Right kidney (tissue), 9 donors: Measurements from ENCODE around the gene GPR42.

Experiments
- DNase-seq: peaks from one replicate; pipeline ENCODE4 v3.0.0-alpha.2; 2016
- long read RNA-seq, 8 donors: transcript quantifications; one replicate each; lab custom pipeline, GENCODE V29; 2026

The GPR42 gene
- long read RNA-seq, donor 1, result 0 reads
- long read RNA-seq, donor 2, result 0 reads
- long read RNA-seq, donor 3, partial matches to known transcripts, result 0 of 1 reads
- long read RNA-seq, donor 3, other reads (novel, unspliced or antisense), result 0 of 1 reads
- long read RNA-seq, donor 4, result 0 reads
- long read RNA-seq, donor 5, result 0 reads
- long read RNA-seq, donor 6, result 0 reads
- long read RNA-seq, donor 7, result 0 reads
- long read RNA-seq, donor 8, result 0 reads

DNA sequence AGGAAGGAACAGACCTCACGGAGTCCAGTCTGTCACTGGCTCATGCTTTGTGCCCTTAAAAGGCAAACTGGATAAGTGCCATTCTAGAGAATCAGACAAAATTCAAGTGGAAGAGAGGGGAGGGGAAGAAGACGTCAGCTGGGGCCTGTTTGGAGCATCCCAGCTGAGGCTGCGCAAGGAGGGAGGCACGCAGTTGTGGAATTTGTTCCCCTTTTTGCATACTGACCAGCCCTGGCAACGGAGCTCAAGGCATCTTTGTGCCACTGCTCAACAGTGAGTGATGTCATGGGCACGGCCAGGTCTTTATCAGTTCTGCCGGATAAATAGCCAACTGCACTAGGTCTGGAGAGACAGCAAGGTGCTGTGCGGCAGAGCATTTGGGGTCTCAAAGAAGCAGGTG lies at the start of gene GPR42:
Gene GPR42, plus strand, starts transcription at position 347 of the 400 bp plus-strand sequence. CDS start 292 bp downstream, outside the sequence.
- no peak for DNase-seq

GRCh38 chr19:35321291-35321690 lies 49.6 kb upstream of the GPR42 start:
- DNase-seq, result no peak

- no peak for DNase-seq
Measured at GRCh38 chr19:35322014-35322413, 48.9 kb upstream of the GPR42 start.

- DNase-seq, result no peak
Measured at GRCh38 chr19:35327642-35328041, 43.2 kb upstream of the GPR42 start.

DNA sequence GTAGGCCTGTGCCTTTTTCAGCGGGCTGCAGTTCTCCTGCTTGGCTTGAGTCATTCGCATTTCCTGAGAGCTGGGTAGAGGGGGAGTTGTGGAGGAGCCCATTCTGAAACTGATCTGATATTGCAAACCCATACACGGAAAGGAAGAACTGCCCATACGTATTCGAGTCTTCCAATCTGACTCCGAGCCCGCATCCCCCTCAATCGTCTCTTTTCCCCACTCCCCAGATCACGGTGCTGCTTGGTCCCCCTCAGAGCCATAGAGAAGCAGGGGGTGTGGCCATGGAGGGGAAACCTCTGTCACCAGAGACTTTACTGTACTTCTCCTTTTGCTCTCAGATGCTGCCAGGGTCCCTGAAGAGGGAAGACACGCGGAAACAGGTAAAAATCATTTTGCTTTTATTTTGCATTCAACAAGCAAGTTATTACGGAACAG lies 42.0 kb upstream of the GPR42 start, which contains the start of gene CD22:
Gene CD22, plus strand, starts transcription at position 337 of the 435 bp plus-strand sequence. CDS start 2,854 bp downstream, outside the sequence.
- no peak for DNase-seq

DNA sequence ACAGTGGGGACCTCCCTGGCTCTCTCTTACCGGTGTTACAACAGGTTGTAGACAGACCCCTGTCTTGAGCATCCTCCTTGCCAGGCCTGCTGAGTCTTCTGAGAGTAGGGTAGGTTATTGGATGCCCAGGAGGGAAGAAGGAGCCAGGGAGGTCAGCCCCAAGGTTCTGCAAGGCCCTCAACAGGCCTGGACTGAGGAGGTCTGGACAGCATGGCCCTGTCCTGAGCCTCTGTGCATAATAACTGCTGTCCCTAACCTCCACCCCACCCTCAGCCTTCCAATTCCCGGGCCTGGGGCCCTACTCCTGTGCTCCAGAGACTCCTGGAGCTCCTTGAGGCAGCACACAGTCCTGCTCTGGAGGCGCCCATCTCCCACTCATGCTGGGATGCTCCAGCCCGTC lies 41.5 kb upstream of the GPR42 start:
- DNase-seq, result no peak

- no peak for DNase-seq
Measured at GRCh38 chr19:35330475-35330874, 40.4 kb upstream of the GPR42 start.

GRCh38 chr19:35331551-35332214 lies 39.2 kb upstream of the GPR42 start:
- no peak for DNase-seq

DNA sequence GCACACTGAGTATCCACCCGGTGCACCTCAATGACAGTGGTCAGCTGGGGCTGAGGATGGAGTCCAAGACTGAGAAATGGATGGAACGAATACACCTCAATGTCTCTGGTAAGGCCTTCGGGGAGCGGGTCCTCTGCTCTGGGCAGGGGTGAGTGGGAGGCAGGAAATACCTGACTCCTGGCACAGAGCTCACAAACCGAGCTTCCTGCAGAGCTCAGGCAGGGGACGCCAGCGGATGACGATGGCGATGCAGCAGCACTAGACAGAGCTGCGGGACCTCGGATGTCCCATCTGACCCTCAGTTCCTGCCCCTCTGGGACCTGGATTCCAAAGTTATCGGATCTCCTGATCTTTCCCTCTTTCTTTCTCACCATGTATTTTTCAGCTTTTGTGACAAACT lies 38.1 kb upstream of the GPR42 start:
- no peak for DNase-seq

DNA sequence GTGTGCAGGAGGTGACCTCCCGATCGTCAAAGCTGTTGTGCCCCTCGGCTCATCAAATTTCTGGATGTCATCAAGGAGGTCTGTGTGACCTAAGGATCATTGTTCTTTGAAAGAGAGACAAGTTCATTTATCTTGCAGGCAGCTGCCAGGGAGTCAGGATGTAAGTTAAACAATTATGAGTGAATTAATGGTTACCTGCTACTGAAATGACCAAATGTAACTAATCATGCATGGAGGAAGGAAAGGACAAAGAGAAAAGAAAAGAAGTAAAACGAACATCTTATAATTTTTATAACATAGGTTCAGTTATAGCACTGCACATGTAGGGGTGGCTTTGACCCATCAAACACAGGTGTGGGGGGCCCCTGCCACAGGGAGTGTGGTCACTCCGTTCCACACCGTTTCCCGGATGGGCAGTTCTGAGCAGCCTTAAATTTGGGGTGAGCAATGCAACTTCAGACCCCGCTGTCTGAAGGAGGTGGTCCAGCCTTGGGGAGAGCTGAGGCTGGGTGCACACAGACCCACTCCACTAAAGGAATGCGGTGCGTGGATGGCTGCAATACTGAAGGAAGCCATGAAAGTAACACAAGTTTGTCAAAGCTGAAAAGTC lies 36.6 kb upstream of the GPR42 start:
- no peak for DNase-seq

- DNase-seq, result no peak
Measured at GRCh38 chr19:35336166-35336955, 34.5 kb upstream of the GPR42 start.

DNA sequence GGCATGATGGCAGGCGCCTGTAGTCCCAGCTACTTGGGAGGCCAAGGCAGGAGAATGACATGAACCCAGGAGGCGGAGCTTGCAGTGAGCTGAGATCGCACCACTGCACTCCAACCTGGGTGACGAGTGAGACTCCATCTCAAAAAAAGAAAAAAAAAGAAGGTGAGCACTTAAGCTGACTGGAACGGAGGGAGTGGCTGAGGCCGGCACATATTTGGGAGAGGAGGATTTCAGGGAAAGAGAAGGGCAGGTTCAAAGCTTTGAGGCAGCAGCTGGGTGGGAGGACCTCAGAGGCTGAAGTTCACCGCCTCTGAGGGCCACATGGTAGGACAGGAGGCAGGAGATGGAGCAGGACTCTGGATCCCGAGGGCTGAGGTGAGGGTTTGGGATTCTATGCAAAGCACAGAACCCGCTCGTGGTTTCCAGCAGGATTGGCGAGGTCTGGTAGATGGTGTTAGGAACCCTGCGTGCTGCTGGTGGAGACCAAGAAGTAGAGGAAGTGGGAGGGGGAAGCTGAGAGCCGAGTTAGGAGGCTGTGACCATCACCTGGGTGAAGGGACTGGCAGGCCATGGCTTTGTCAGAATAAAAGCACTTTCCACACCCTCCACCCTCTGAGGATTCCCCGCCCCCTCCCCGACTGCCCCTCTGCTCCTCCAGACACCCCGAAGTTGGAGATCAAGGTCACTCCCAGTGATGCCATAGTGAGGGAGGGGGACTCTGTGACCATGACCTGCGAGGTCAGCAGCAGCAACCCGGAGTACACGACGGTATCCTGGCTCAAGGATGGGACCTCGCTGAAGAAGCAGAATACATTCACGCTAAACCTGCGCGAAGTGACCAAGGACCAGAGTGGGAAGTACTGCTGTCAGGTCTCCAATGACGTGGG lies 33.5 kb upstream of the GPR42 start:
- DNase-seq, result no peak

GRCh38 chr19:35337984-35338296 lies 32.9 kb upstream of the GPR42 start:
- no peak for DNase-seq

GRCh38 chr19:35340431-35340830 lies 30.4 kb upstream of the GPR42 start:
- DNase-seq, result no peak

DNA sequence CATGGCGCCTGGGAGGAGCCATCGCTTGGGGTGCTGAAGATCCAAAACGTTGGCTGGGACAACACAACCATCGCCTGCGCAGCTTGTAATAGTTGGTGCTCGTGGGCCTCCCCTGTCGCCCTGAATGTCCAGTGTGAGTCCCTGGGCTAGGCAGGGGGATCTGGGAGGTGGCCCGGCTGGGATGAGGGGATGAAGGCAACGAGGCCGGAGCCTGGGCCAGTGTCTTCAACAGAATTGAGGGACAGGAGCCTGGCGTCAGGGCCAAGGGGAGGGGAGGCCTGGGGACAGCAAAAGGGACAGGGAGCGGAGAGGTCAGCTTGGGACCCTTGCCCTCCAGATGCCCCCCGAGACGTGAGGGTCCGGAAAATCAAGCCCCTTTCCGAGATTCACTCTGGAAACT lies 29.9 kb upstream of the GPR42 start:
- no peak for DNase-seq

- DNase-seq, result no peak
Measured at GRCh38 chr19:35341565-35342225, 29.2 kb upstream of the GPR42 start.

DNA sequence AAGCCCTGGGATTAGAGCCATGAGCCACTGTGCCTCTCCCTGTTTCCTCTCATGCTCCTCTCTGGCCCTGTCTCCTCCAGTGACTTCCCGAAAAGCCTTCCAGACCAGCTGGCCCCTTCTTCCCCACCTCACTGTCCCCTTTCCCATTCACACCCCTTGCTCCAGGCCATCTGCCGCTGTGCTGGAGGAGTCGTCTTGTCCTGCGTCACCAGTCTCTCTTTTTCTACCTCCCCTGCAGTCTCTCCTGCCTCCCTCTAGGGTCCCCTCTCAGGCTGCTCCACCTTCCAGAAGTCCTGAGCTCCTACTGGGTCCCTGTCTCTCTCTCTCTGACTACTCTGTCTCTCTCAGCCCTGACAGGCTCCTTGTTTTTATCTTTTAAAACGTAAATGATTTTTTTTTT lies 28.4 kb upstream of the GPR42 start:
- DNase-seq, result no peak

- DNase-seq, result no peak
Measured at GRCh38 chr19:35344511-35345031, 26.3 kb upstream of the GPR42 start.

GRCh38 chr19:35345671-35346111 lies 25.2 kb upstream of the GPR42 start:
- no peak for DNase-seq

DNA sequence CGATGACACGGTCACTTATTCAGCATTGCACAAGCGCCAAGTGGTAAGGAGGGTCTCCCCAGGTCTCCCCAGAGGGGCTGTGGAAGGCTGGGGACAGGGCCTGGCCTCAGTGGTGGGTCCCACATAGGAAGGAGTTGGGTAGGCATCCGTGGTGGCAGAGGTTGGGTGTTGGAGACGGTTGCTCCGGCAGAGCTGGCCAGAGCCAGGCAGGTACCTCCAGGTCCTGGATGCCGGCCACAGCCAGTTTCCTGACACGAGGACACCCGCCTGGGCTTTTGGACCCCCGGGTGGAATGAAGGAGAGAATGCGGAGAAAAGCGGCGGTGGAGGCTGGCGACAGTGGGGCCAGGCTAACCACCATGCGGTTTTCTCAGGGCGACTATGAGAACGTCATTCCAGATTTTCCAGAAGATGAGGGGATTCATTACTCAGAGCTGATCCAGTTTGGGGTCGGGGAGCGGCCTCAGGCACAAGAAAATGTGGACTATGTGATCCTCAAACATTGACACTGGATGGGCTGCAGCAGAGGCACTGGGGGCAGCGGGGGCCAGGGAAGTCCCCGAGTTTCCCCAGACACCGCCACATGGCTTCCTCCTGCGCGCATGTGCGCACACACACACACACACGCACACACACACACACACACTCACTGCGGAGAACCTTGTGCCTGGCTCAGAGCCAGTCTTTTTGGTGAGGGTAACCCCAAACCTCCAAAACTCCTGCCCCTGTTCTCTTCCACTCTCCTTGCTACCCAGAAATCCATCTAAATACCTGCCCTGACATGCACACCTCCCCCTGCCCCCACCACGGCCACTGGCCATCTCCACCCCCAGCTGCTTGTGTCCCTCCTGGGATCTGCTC lies 24.4 kb upstream of the GPR42 start:
- no peak for DNase-seq
